WTC11 (cell line): ENCODE results near the gene ZMYM5.
A peak's percentile ranks its signal among the peaks of the same experiment; 100 is the strongest.

Experiments
- CREB1 ChIP-seq: sonication (generic); formaldehyde crosslinking; IDR thresholded peaks from 2 replicates; pipeline ENCODE4 v1.8.0; 2023; ENCODE audit warnings: mild to moderate bottlenecking, missing genetic modification reagents
- CREM ChIP-seq: sonication (generic); formaldehyde crosslinking; IDR thresholded peaks from 2 replicates; pipeline ENCODE4 v1.8.1; 2022; ENCODE audit warnings: mild to moderate bottlenecking, missing genetic modification reagents, moderate library complexity
- CTCF ChIP-seq: fragments of 200-600 bp; IDR thresholded peaks from 2 replicates; pipeline ENCODE4 v1.8.0; 2022; ENCODE audit warnings: antibody characterized with exemption
- HMGXB4 ChIP-seq: sonication (generic); formaldehyde crosslinking; IDR thresholded peaks from 2 replicates; pipeline ENCODE4 v1.8.1; 2023; ENCODE audit warnings: mild to moderate bottlenecking, moderate library complexity, missing genetic modification reagents
- JAZF1 ChIP-seq: fragments of 250-450 bp; sonication (Bioruptor Pico); IDR thresholded peaks from 2 replicates; pipeline ENCODE4 v1.9.0; 2021; ENCODE audit warnings: moderate library complexity, mild to moderate bottlenecking, inconsistent platforms
- MAX ChIP-seq: sonication (generic); formaldehyde crosslinking; IDR thresholded peaks from 2 replicates; pipeline ENCODE4 v1.8.0; 2022; ENCODE audit warnings: mild to moderate bottlenecking, missing genetic modification reagents
- SP1 ChIP-seq: sonication (generic); formaldehyde crosslinking; conservative IDR thresholded peaks from 2 replicates; pipeline ENCODE4 v1.8.1; 2022; ENCODE audit warnings: missing genetic modification reagents
- STAT6 ChIP-seq: sonication (generic); formaldehyde crosslinking; conservative IDR thresholded peaks from 2 replicates; pipeline ENCODE4 v1.8.1; 2023; ENCODE audit warnings: mild to moderate bottlenecking, low read depth, missing genetic modification reagents, moderate library complexity
- USF1 ChIP-seq: sonication (generic); formaldehyde crosslinking; IDR thresholded peaks from 2 replicates; pipeline ENCODE4 v1.8.0; 2022; ENCODE audit warnings: mild to moderate bottlenecking, missing genetic modification reagents
- ZMAT4 ChIP-seq: fragments of 250-450 bp; sonication (Bioruptor Pico); IDR thresholded peaks from 2 replicates; pipeline ENCODE4 v1.9.0; 2021; ENCODE audit warnings: mild to moderate bottlenecking
- ZNF121 ChIP-seq: sonication (generic); formaldehyde crosslinking; IDR thresholded peaks from 2 replicates; pipeline ENCODE4 v1.8.0; 2023; ENCODE audit warnings: missing genetic modification reagents

- peak; percentile 58; the same call in 1 of the 2 replicates for TF ChIP-seq MAX
- no peak for TF ChIP-seq ZNF121 (CRISPR knock-in tag)
- TF ChIP-seq STAT6, result no peak
- no peak for TF ChIP-seq CTCF
- TF ChIP-seq ZMAT4, result no peak
- TF ChIP-seq HMGXB4 (CRISPR knock-in tag), result peak; percentile 42; the same call in 1 of the 2 replicates
- peak; percentile 19; the same call in 1 of the 2 replicates for TF ChIP-seq CREM (CRISPR knock-in tag)
- TF ChIP-seq USF1 (CRISPR knock-in tag), result peak; percentile 48; the same call in 1 of the 2 replicates
- TF ChIP-seq SP1 (CRISPR knock-in tag), result peak; percentile 79
- no peak for TF ChIP-seq CREB1 (CRISPR knock-in tag)
- TF ChIP-seq JAZF1 (CRISPR knock-in tag), result no peak
Observed at GRCh38 chr13:19863323-19864023, at the start of gene ZMYM5.
